ENCODE data around the gene ZNF32. TPM values are rescaled to one million over a fixed set of nuclear protein-coding genes. Genes with fewer than 3 reads are reported as not detected.

The ZNF32 gene
- total and polyA plus RNA-seq, 2 donors (not counting 3 experiments of a cell fraction or from before 2014, with no cell fraction given), result 12.5 to 14.4 TPM

DNA sequence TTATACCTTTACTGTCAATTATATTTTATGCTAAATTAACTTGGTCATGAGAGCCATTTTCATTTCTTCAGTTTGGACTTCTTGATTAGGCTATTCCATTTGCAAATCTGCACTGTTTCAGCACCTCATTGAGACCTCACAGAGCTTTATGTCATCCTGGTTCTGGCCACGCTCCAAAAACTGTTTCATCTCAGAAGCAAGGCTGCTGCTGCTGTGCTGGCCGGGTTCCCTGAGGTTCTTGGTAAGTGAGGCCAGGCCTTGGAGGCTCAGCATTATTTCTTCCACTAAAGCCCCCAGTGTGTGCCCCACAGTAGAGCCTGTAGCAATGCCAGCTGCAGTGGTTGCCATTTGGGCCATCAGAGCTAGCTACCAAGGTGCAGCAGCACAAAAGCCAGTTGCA lies 50.2 kb downstream of the ZNF32 start:
- dilution Hi-C loops (cut with MboI; ENCODE audit: extremely low pct_ligation_motif_present, low sequenced_read_pairs) (no loop called here), intact Hi-C loops (cut with micrococcal nuclease) (no loop called here)
- Histone ChIP-seq H3K9me3 (replicated peaks; ENCODE audit: control insufficient read depth, insufficient read depth, low read length) (no peaks in the 10 kb centered on the region), H3K4me3 (replicated peaks in 1 of 3; ENCODE audit: insufficient read depth in 1 of 3, low read depth in 1 of 3, low read length in 3 of 3) (no peak overlapping the region), H3K4me1 (ENCODE audit: control insufficient read depth, extremely low read depth, insufficient read depth, low read length) (no peaks in the 10 kb centered on the region), H3K79me2 (ENCODE audit: control insufficient read depth, insufficient read depth, low read length) (no peaks in the 10 kb centered on the region), H3K27me3 (ENCODE audit: control insufficient read depth in 2 of 2, insufficient read depth in 2 of 2, low read length in 2 of 2) (no peaks in the 10 kb centered on the region), H3K9ac (replicated peaks; ENCODE audit: extremely low read depth, insufficient read depth, low read length) (no peak overlapping the region), H2AFZ (ENCODE audit: low read depth, low read length) (no peak overlapping the region), H4K20me1 (replicated peaks; ENCODE audit: control insufficient read depth, extremely low read depth, insufficient read depth, low read length) (no peaks in the 10 kb centered on the region), H3K36me3 (ENCODE audit: control insufficient read depth in 2 of 2, extremely low read depth in 1 of 2, insufficient read depth in 2 of 2, low read length in 2 of 2) (no peaks in the 10 kb centered on the region), H3K9me1 (replicated peaks; ENCODE audit: control insufficient read depth, extremely low read depth, insufficient read depth, low read length) (no peaks in the 10 kb centered on the region), H3K27ac (ENCODE audit: insufficient read depth, low read depth, low read length) (no peak overlapping the region), H3K4me2 (ENCODE audit: insufficient read depth, low read length) (no peak overlapping the region)
- DNase-seq (ENCODE audit: low read depth, low spot score) (no peak), FAIRE-seq (no peak)
- BruUV-seq (replicated peaks), result no TSS peak
- CTCF ChIA-PET, result no interaction called here
- POLR2A ChIA-PET, result no interaction called here
- no peak for TF ChIP-seq GATA2 (IDR thresholded peaks at IDR 0.05; ENCODE audit: insufficient read depth, insufficient read length, low read depth, low read length)
- TF ChIP-seq MAX (IDR thresholded peaks at IDR 0.05; ENCODE audit: insufficient read depth, insufficient read length), result no peak
- TF ChIP-seq FOS (IDR thresholded peaks at IDR 0.05; ENCODE audit: borderline replicate concordance, insufficient read depth, low read length), result no peak
- TF ChIP-seq JUN (IDR thresholded peaks at IDR 0.05; ENCODE audit: borderline replicate concordance, insufficient read depth, insufficient read length, low read depth), result no peak
- TF ChIP-seq POLR2AphosphoS5 (IDR thresholded peaks at IDR 0.05; ENCODE audit: insufficient read depth, low read depth, low read length), result no peak
- no peak for TF ChIP-seq POLR2A (IDR thresholded peaks at IDR 0.05; ENCODE audit: low read depth, low read length)
- no peak for TF ChIP-seq MYC (IDR thresholded peaks at IDR 0.05; ENCODE audit: low read depth, low read length)
- TF ChIP-seq, protein P1, sequence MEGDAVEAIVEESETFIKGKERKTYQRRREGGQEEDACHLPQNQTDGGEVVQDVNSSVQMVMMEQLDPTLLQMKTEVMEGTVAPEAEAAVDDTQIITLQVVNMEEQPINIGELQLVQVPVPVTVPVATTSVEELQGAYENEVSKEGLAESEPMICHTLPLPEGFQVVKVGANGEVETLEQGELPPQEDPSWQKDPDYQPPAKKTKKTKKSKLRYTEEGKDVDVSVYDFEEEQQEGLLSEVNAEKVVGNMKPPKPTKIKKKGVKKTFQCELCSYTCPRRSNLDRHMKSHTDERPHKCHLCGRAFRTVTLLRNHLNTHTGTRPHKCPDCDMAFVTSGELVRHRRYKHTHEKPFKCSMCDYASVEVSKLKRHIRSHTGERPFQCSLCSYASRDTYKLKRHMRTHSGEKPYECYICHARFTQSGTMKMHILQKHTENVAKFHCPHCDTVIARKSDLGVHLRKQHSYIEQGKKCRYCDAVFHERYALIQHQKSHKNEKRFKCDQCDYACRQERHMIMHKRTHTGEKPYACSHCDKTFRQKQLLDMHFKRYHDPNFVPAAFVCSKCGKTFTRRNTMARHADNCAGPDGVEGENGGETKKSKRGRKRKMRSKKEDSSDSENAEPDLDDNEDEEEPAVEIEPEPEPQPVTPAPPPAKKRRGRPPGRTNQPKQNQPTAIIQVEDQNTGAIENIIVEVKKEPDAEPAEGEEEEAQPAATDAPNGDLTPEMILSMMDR (IDR thresholded peaks at IDR 0.05; ENCODE audit: extremely low read depth in 1 of 2, insufficient read depth in 1 of 2, low read depth in 1 of 2, low read length in 2 of 2), result no peak
- no peak for TF ChIP-seq EZH2 (IDR thresholded peaks at IDR 0.05; ENCODE audit: borderline replicate concordance, low read depth, low read length, severe bottlenecking)
